AG04449 (cell line): ENCODE data around the gene ATXN1.
"Not testable (repeated sequence)": the region's sequence is repeated elsewhere in the genome, so short reads cannot be mapped to it uniquely, and the experiment has no call there.

Experiments used
- CTCF ChIA-PET: fragments of 350-600 bp; formaldehyde crosslinking; extraction: SDS; loops from one replicate; lab custom pipeline; 2021; ENCODE audit warnings: antibody characterized with exemption; lab: Yijun Ruan, JAX
- POLR2A ChIA-PET: fragments of 400-600, 350-600 bp; formaldehyde crosslinking; extraction: SDS; loops from one replicate; lab custom pipeline; 2020; ENCODE audit warnings: antibody characterized with exemption, inconsistent platforms; lab: Yijun Ruan, JAX
- DNase-seq: peaks from one replicate; pipeline ENCODE4 v3.0.0-alpha.2; 2010; ENCODE audit warnings: low read depth, low spot score
- H3K4me3 ChIP-seq: 2 replicates; pipeline ENCODE4 v1.5.1; 2011; ENCODE audit warnings: low read depth, mild to moderate bottlenecking, control low read depth, low read length
- TF ChIP-seq, protein P1 (sequence below): IDR thresholded peaks from one replicate; pipeline ENCODE4 v1.5.1; 2011; ENCODE audit warnings: mild to moderate bottlenecking, moderate library complexity, low read length, control low read depth, inconsistent platforms; ENCODE audit not compliant: insufficient read depth; ENCODE audit errors: missing control alignments

The ATXN1 gene

GRCh38 chr6:16540804-16541752 is 220.2 kb downstream of the ATXN1 start:
- DNase-seq = no peak
- ChIA-PET CTCF (interaction anchor here (1.4 to 1.5 kb wide), 2 partner anchors 18 to 221 kb away, joined by 3 read pairs; no protein-coding TSS in a partner anchor), POLR2A (no interaction called here)
- no peak overlapping the region for H3K4me3 ChIP-seq
- TF ChIP-seq, protein P1, sequence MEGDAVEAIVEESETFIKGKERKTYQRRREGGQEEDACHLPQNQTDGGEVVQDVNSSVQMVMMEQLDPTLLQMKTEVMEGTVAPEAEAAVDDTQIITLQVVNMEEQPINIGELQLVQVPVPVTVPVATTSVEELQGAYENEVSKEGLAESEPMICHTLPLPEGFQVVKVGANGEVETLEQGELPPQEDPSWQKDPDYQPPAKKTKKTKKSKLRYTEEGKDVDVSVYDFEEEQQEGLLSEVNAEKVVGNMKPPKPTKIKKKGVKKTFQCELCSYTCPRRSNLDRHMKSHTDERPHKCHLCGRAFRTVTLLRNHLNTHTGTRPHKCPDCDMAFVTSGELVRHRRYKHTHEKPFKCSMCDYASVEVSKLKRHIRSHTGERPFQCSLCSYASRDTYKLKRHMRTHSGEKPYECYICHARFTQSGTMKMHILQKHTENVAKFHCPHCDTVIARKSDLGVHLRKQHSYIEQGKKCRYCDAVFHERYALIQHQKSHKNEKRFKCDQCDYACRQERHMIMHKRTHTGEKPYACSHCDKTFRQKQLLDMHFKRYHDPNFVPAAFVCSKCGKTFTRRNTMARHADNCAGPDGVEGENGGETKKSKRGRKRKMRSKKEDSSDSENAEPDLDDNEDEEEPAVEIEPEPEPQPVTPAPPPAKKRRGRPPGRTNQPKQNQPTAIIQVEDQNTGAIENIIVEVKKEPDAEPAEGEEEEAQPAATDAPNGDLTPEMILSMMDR = no peak

DNA sequence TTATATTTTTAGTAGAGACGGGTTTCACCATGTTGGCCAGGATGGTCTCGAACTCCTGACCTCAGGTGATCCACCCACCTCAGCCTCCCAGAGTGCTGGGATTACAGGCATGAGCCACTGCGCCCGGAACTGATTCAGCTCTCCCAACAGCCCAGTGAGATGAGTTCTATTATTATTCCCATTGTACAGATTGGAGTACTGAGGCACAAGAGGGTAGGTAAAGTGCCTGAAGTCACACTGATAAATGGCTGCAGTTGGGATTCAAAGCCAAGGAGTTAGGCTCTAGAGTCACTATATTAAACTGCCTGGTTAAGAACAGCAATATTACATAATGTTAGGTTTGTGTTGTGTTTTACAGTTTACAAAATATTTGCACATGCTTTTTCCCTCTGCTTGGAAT is 220.9 kb downstream of the ATXN1 start:
- DNase-seq, POLR2A ChIA-PET, H3K4me3 ChIP-seq: not testable (repeated sequence)
- CTCF ChIA-PET = interaction anchor here (1.4 kb wide), 1 partner anchor 222 kb away, joined by 3 read pairs; no protein-coding TSS in a partner anchor

GRCh38 chr6:16539086-16539931 is 222.0 kb downstream of the ATXN1 start:
- ChIA-PET POLR2A (interaction anchor here (0.6 kb wide), 1 partner anchor 39 kb away, joined by 3 read pairs; no protein-coding TSS in a partner anchor), CTCF (interaction anchor here (0.9 to 1.5 kb wide), 2 partner anchors 16 to 28 kb away, joined by 3 to 6 read pairs; no protein-coding TSS in a partner anchor)
- no peak for DNase-seq
- TF ChIP-seq, protein P1 = no peak
- H3K4me3 ChIP-seq = no peak overlapping the region

DNA sequence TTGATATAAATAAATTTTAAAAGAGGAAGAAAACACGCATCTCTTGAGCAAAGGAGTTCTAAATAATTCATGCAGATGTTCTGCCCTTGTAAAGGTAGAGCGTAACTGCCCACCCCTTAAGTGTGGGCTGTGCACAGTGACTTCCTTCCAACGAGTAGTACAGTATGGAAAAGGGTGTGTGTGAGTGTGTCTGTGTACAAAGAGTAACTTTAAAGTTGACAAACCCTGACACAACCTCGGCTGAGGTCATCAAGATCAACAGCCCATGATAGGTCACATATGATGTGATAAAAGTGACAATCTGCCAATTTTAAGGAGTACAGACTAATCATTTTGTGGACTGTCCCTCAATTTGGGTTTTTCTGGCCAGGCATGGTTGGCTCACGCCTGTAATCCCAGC is 225.7 kb downstream of the ATXN1 start:
- CTCF ChIA-PET = interaction anchor here (1.5 to 3.2 kb wide), 2 partner anchors 9 to 22 kb away, joined by 3 to 15 read pairs; no protein-coding TSS in a partner anchor
- TF ChIP-seq, protein P1 = no peak
- POLR2A ChIA-PET = no interaction called here

GRCh38 chr6:16533721-16534136 is 227.5 kb downstream of the ATXN1 start:
- H3K4me3 ChIP-seq = no peak overlapping the region
- TF ChIP-seq, protein P1 = no peak
- CTCF ChIA-PET = interaction anchor here (1.5 to 3.2 kb wide), 3 partner anchors 20 to 230 kb away, joined by 5 to 15 read pairs (median 5); no protein-coding TSS in a partner anchor
- no peak for DNase-seq
- POLR2A ChIA-PET = no interaction called here

More for the DNA sequence above, 225.7 kb downstream of the ATXN1 start:
- H3K4me3 ChIP-seq = no peak overlapping the region
- no peak for DNase-seq

DNA sequence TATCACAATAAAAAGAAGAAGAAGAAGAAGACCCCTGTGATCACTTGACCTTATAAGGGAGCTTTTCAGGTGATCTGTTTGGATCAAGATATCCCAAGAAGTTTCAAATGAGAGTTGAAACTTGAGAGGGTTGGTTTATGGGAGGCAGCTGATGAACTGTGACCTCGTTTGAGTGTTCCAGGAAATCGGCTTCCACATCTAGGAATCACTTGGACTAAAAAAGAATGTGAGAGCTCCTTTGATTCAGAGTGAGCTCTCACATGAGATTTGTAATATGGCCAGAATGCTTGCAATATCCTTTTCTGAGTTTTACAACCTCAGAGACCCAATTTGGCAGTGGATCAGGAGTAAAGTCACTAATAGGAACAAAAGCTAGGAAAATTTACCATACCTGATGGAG is 228.1 kb downstream of the ATXN1 start:
- ChIA-PET CTCF (interaction anchor here (1.5 to 3.2 kb wide), 3 partner anchors 20 to 230 kb away, joined by 5 to 15 read pairs (median 5); no protein-coding TSS in a partner anchor), POLR2A (no interaction called here)
- no peak for DNase-seq
- TF ChIP-seq, protein P1 = no peak
- H3K4me3 ChIP-seq = no peak overlapping the region
